Fibroblast of the aortic adventitia (primary cell): ENCODE data around the gene MGAT5. TPM values are rescaled to one million over a fixed set of nuclear protein-coding genes. Genes with fewer than 3 reads are reported as not detected.

Source experiments
- DNase-seq: peaks from one replicate; pipeline ENCODE4 v3.0.0-alpha.2; 2010; ENCODE audit warnings: low read depth
- H3K4me3 ChIP-seq: 2 replicates; pipeline ENCODE4 v1.5.1; 2011; ENCODE audit warnings: low read depth, mild to moderate bottlenecking, control low read depth, low read length, moderate library complexity
- CTCF ChIP-seq: IDR thresholded peaks from 2 replicates; pipeline ENCODE4 v1.5.1; 2011; ENCODE audit warnings: mild to moderate bottlenecking, low read length, control low read depth, inconsistent platforms; ENCODE audit not compliant: insufficient read depth
- total RNA-seq: library from RNA; depleted of rRNA; stranded (reverse); fragments of >200 nt; gene quantifications from 2 replicates; pipeline ENCODE4 v1.2.3, GENCODE V29; 2012; ENCODE audit warnings: low replicate concordance

Gene MGAT5
- total RNA-seq, 1 donor, result 46.5 TPM

GRCh38 chr2:134426721-134427120 lies 172.8 kb downstream of the MGAT5 start:
- no peak for TF ChIP-seq CTCF
- no peak for DNase-seq
- H3K4me3 ChIP-seq, result no peak overlapping the region

GRCh38 chr2:134429886-134430285 lies 176.0 kb downstream of the MGAT5 start:
- DNase-seq, result no peak
- H3K4me3 ChIP-seq, result no peak overlapping the region
- no peak for TF ChIP-seq CTCF

- H3K4me3 ChIP-seq, result no peak overlapping the region
- peak; percentile 19 for DNase-seq
- TF ChIP-seq CTCF, result no peak
These were observed 178.1 kb downstream of the MGAT5 start for GRCh38 chr2:134431838-134432434.

- H3K4me3 ChIP-seq, result no peak overlapping the region
- no peak for TF ChIP-seq CTCF
- DNase-seq, result no peak
These were observed 178.6 kb downstream of the MGAT5 start for GRCh38 chr2:134432435-134432883.

- TF ChIP-seq CTCF, result no peak
- DNase-seq, result no peak
- H3K4me3 ChIP-seq, result no peak overlapping the region
These were observed 179.6 kb downstream of the MGAT5 start for GRCh38 chr2:134433469-134433868.

- TF ChIP-seq CTCF, result no peak
- no peak overlapping the region for H3K4me3 ChIP-seq
- DNase-seq, result no peak
These were observed 180.1 kb downstream of the MGAT5 start for GRCh38 chr2:134433979-134434378.

- no peak for TF ChIP-seq CTCF
- H3K4me3 ChIP-seq, result no peak overlapping the region
- no peak for DNase-seq
These were observed 181.6 kb downstream of the MGAT5 start for GRCh38 chr2:134435505-134435904.
